ENCODE measurements around the gene RUSF1. TPM values are rescaled to one million over a fixed set of nuclear protein-coding genes. Genes with fewer than 3 reads are reported as not detected.
A peak's percentile ranks its signal among the peaks of the same experiment; 100 is the strongest.

RUSF1 gene
- total RNA-seq, 1 experiment from 2014 or later, result 59.3 TPM

- no peak for TF ChIP-seq EZH2phosphoT487 (IDR thresholded peaks at IDR 0.05; ENCODE audit: borderline replicate concordance)
- no peak for TF ChIP-seq CEBPB (IDR thresholded peaks at IDR 0.05; ENCODE audit: low read depth)
- TF ChIP-seq SP1 (IDR thresholded peaks at IDR 0.05; ENCODE audit: low read depth), result peak; percentile 60
These were observed 35.4 kb downstream of the RUSF1 start (continued) for GRCh38 chr16:31472709-31473203.

- Histone ChIP-seq H3K9me3 (ENCODE audit: control insufficient read depth in 1 of 2, insufficient read depth in 1 of 2, low read depth in 1 of 2, low read length in 2 of 2) (no peaks in the 10 kb centered on the region), H3K9ac (ENCODE audit: low read length) (peak within 1 kb of the TSS; percentile 71), H3K4me1 (ENCODE audit: control insufficient read depth in 1 of 2, insufficient read depth in 2 of 2, low read length in 2 of 2) (peaks cover 9 to 28% of the 10 kb centered on the region in 2 experiments), H3K4me3 (replicated peaks in 1 of 2; ENCODE audit: low read depth in 1 of 2, low read length in 2 of 2) (peak within 1 kb of the TSS; percentile 66 to 72), H3K27me3 (ENCODE audit: insufficient read depth, low read length) (no peaks in the 10 kb centered on the region), H4K20me1 (ENCODE audit: insufficient read depth) (no peaks in the 10 kb centered on the region), H3K27ac (ENCODE audit: low read depth, low read length) (peak within 1 kb of the TSS; percentile 78), H3K36me3 (ENCODE audit: control insufficient read depth in 1 of 2, insufficient read depth in 2 of 2, low read length in 2 of 2) (no peaks in the 10 kb centered on the region), H3K4me2 (ENCODE audit: low read length) (peak within 1 kb of the TSS; percentile 98), H3K9me2 (ENCODE audit: insufficient read depth) (no peaks in the 10 kb centered on the region), H2AFZ (ENCODE audit: low read depth, low read length, poor library complexity, severe bottlenecking) (peak within 1 kb of the TSS; percentile 94), H3K79me2 (ENCODE audit: insufficient read depth, low read length) (no peaks in the 10 kb centered on the region)
- ChIA-PET POLR2A (interaction anchor here (1.0 to 1.2 kb wide), 2 partner anchors 13 to 16 kb away, joined by 3 to 4 read pairs; partner anchors contain the start of gene ARMC5), CTCF (interaction anchor here (1.0 kb wide), 4 partner anchors 12 to 238 kb away, joined by 3 to 32 read pairs (median 8); partner anchors contain the start of gene ARMC5), RAD21 (ENCODE audit: low non-redundant PET in 1 of 2, low total read pairs in 2 of 2, uncharacterized antibody in 2 of 2, unreplicated experiment in 2 of 2) (interaction anchor here in 1 of 2 experiments (0.6 kb wide), 1 partner anchor 235 kb away, joined by 3 read pairs; no protein-coding TSS in a partner anchor)
- ATAC-seq (peak; percentile 41), DNase-seq (ENCODE audit: low read depth, low spot score) (no peak)
- intact Hi-C loops (cut with micrococcal nuclease), result loop anchor here (5.0 kb wide), 1 partner anchor 225 kb away; no protein-coding TSS in a partner anchor
- no TSS peak for BruUV-seq (replicated peaks)
- TF ChIP-seq ZNF274 (IDR thresholded peaks at IDR 0.05; ENCODE audit: low read depth, low read length) (no peak), TCF7L2 (IDR thresholded peaks at IDR 0.05; ENCODE audit: borderline replicate concordance, extremely low read depth, insufficient read depth, insufficient read length) (no peak), SRF (IDR thresholded peaks at IDR 0.05; ENCODE audit: low read depth) (no peak), POLR2AphosphoS5 (IDR thresholded peaks at IDR 0.05; ENCODE audit: low read depth, low read length) (no peak; the same call in 1 of the 2 replicates), EZH2phosphoT487 (IDR thresholded peaks at IDR 0.05; ENCODE audit: borderline replicate concordance) (no peak), SIN3A (IDR thresholded peaks at IDR 0.05; ENCODE audit: low read depth) (no peak), CBX3 (IDR thresholded peaks at IDR 0.05; ENCODE audit: low read depth) (no peak), EZH2 (IDR thresholded peaks at IDR 0.05) (no peak), MAX (IDR thresholded peaks at IDR 0.05) (no peak), RAD21 (IDR thresholded peaks at IDR 0.05; ENCODE audit: low read depth) (no peak), YY1 (IDR thresholded peaks at IDR 0.05; ENCODE audit: extremely low read depth, insufficient replicate concordance, low read depth, low read length) (no peak), JUND (IDR thresholded peaks at IDR 0.05) (no peak), ZBTB33 (IDR thresholded peaks at IDR 0.05; ENCODE audit: extremely low read depth, insufficient replicate concordance, low read length) (no peak), CEBPB (IDR thresholded peaks at IDR 0.05; ENCODE audit: low read depth) (no peak)
These were observed 36.1 kb downstream of the RUSF1 start, which contains the start of gene TGFB1I1 for GRCh38 chr16:31471875-31472708. TGFB1I1 (plus strand) TSS chr16:31472152; CDS start chr16:31472189, 37 bp downstream.

Measured in HCT116 (cell line).